RCC 7860 (cell line): ENCODE results near the gene LTBP3.
"Not testable (repeated sequence)": the region's sequence is repeated elsewhere in the genome, so short reads cannot be mapped to it uniquely, and the experiment has no call there.

Experiments
- DNase-seq: peaks from one replicate; pipeline ENCODE4 v3.0.0-alpha.2; 2015; ENCODE audit warnings: low spot score
- FAIRE-seq: peaks from 2 replicates; lab custom pipeline; 2012; peaks lifted over from hg19 to GRCh38; lab: Jason Lieb, UNC

The LTBP3 gene

GRCh38 chr11:65572356-65573051 lies 14.3 kb upstream of the LTBP3 start, which contains the start of gene FAM89B:
Gene FAM89B, plus strand, starts transcription at chr11:65572538. Its CDS starts 132 bp downstream, at chr11:65572670.
- no peak for FAIRE-seq
- peak; percentile 45 for DNase-seq

- peak; percentile 42 for DNase-seq
- FAIRE-seq = no peak
Measured at GRCh38 chr11:65571940-65572339, 13.8 kb upstream of the LTBP3 start.

DNA sequence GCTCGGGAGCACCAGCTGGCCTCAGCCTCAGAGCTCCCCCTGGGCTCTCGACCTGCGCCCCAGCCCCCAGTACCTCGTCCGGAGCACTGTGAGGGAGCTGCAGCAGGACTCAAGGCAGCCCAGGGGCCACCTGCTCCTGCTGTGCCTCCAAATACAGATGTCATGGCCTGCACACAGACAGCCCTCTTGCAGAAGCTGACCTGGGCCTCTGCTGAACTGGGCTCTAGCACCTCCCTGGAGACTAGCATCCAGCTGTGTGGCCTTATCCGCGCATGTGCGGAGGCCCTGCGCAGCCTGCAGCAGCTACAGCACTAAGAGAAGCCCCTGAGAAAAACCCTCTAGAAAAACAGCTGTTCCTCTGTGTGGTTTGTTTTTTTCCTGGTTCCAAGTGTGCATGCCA lies 13.3 kb upstream of the LTBP3 start:
- FAIRE-seq = no peak

GRCh38 chr11:65569973-65570918 lies 12.1 kb upstream of the LTBP3 start, which contains the start of gene ZNRD2:
Gene ZNRD2, plus strand, starts transcription at chr11:65570477. Its CDS starts 15 bp downstream, at chr11:65570492.
- FAIRE-seq (peak; percentile 62), DNase-seq (peak; percentile 93)

More for the DNA sequence above, 13.3 kb upstream of the LTBP3 start:
- DNase-seq = no peak

DNA sequence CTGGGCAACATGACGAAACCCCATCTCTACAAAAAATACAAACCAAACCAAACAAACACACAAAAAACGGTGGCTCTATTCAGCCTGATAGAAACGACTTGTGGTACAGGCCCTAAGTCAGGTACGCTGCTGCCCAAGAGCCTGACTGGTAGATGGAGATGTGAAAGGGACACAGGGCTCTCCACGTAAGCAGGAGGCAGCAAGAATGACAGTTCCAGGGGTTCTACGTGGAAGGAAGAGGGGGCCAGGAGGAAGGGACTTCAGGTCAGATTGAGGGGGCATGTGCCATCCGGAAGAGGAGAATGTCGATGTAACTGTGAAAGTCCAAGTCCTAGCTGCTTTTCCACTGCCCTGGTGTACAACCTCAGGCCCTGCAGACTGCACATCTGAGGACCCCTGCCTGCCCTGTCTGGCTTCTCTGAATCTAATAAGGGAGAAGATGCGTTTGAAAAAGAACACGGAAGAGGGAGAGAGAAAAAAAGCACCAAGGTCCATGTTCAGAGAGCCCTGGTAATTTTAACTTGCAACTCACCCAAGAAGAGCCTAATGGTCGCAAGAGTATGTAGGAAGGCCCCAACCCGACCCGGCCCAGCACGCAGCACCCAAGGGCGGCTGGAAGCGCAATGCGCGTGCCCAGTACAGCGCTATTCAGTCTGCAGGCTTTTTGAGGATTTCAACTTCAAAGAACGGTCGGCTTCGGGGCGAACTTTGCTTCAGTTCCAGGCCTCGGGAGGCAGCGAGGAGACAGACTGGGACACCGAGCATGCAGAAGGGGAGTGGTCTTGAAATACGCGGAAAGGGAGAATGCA lies 11.2 kb upstream of the LTBP3 start:
- FAIRE-seq (no peak), DNase-seq (no peak)

GRCh38 chr11:65565624-65566453 lies 7.7 kb upstream of the LTBP3 start:
- FAIRE-seq (no peak), DNase-seq (no peak)

- DNase-seq, FAIRE-seq: not testable (repeated sequence)
Measured at GRCh38 chr11:65564879-65565559, 6.9 kb upstream of the LTBP3 start.

DNA sequence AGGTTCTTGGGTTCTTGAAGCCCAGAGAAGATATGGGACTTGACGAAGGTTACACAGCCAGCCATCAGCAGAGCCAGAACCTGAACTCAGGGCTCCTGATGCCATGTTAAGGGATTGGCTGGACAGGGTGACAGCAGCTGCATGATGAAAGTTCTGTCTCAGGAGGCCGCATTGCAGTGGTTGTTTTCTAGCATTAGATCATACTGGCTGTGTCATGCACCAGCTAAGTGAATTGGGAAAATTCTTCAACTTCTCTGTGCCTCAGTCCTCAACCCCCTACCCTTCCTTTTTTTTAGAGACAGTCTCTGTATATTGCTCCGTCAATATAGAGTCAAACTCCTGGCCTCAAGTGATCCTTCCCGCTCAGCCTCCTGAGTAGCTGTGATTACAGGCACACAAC lies 5.4 kb upstream of the LTBP3 start:
- FAIRE-seq = no peak
- no peak for DNase-seq

- FAIRE-seq = no peak
- no peak for DNase-seq
Measured at GRCh38 chr11:65562788-65563187, 4.6 kb upstream of the LTBP3 start.

GRCh38 chr11:65562020-65562419 lies 3.9 kb upstream of the LTBP3 start:
- DNase-seq = no peak

DNA sequence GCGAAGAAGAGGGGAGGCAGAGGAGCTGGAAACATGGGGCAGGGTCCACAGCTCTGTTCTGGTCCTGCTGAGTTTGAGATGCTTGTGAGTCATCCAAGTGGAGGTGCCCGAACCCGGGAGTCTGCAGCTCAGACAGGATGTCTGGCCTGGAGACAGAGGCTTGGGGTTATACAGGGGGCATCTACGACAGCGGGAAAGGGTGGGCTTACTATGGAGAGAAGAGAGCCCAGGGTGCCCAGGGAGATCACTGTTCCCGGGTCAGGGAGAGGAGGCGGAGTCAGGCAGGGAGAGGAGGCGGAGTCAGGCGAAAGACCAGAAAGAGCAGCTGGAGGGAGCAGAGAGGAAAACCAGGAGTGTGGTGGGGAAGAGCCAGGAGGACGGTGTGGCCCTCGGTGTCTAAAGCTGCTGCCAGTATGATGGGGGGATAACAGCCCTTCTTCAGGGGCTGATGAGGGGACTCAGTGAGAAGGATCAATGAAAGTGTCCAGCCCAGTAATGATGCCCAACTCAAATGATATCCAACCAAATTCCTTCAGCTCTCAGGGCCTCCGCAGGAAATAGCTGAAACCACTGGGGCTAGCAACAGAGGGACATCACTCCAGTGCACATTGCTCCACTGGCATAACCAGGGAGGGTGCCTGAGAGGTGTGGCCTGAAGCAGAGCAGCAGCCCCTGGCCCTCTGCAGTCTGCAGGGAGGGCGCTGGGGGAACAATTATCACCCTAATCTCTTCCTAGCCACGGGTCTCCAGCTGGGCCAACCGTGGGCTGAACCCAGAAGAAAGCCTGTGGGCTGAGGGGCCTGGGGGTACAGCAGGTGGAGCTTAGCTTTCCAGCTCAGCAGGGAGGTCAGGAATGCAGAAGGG lies 2.6 kb upstream of the LTBP3 start:
- peak; percentile 10 for FAIRE-seq

More at GRCh38 chr11:65562020-65562419, 3.9 kb upstream of the LTBP3 start:
- FAIRE-seq = no peak

DNA sequence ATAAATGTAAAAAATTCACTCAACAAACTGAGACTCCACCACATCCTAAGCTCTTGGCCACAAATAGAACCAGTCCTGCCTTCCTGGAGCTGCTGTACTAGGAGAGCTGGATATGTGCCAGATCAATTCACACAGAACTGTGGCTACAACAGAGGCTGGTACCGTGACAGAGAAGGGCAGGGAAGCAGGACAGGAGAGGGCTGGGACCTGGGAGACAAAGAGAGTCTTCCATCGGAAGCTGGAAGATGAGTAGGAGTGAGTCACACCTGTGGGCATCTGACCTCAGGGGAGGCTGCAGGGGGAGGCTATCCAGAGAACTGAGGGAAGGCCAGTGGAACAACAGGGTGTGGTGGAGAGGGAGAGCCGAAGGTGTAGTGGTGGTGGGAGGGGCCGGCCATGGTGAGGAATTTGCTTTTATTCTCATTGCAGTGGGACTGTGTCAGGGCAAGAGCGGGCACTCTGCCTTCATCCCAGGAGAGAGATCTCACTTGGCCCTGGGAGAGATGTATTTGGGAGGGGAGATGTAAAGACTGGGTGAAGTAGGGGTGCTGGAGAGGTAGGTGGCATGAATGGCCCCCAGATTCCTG lies 1.9 kb upstream of the LTBP3 start:
- peak; percentile 98 for DNase-seq
- peak; percentile 94 for FAIRE-seq

More for the DNA sequence above, 2.6 kb upstream of the LTBP3 start:
- peak; percentile 80 for DNase-seq

DNA sequence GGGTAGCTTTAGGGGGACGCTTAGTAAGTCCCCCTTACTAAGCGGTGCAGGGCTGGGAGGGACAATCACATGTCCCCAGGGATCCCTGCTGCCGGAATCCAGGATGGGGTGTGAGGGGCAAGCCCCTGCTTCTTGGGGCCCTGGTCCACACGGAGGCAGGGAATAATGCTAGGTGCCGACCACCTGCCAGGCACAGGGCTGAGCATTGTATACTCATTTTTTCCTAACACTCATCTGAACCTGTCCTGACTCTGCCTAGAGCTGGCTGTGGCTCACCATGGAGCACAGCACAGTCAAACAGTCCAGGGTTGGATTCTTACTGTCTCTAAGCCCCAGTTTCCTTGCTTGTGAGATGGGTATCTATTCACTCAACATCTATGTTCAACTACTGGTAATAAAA lies 1.4 kb upstream of the LTBP3 start:
- no peak for FAIRE-seq
- DNase-seq = no peak

DNA sequence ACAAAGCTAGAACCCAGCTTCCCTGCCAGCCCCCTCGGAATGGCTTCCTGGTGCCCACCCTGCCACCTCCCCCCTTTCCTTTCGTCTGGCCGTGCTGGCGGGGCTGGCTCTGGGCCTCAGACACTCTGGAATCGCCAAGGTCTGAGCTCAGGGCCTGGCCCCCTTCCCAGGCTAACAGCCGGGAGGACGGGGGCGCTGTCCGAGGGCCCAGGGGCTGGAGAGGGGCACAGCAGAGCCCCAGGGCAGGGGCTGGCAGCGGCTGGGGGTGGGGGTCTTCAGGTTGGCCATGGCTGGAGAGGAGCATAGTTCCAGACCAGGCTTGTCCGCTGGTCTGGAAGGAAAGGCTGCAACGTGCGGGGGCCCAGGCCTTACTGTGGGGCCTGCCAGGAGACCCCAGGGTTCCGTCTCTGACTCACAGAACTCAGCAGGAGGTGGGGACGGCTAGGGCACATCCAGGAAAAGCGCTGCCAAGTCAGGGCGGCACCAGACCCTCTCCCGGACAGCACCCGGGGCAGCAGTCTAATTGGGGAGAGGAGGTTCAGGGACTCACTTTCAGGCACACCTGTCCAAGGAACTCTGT lies 861 bp upstream of the LTBP3 start:
- no peak for DNase-seq
- no peak for FAIRE-seq

DNA sequence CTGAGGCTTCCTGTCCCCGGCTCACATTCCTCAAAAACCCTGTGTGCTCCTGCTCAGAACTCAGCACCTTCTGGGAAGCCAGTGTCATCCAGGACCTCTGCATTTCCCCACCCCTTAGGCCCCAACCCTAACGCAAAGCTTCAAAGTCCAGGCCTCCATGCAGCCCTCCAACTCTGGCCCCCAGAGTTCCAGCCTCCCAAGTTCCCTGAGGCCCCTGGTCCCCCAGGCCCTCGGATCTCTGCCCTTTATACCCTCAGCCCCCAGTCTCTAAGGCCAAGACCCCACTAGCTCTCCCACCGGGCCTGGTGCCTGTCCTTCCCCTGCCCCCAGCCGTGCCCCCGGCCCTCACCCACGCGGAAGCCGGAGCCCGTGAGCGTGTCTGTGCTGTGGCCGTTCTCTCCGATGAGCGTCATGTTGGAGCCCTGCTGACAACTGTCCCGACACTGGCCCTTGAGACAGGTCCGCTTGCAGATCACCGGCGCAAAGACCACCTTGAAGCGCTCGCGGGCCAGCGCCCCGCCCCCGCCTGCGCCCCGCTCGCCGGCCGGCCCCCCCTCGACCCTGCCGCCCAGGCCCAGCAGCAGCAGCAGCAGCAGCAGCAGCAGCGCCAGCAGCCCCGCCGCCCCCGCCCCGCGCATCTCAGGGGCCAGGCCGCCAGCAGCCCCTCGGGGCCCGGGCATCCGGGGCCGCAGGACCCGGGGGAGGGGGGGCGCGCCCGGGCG lies 718 bp downstream of the LTBP3 start:
- FAIRE-seq (no peak), DNase-seq (no peak)

- DNase-seq (no peak), FAIRE-seq (no peak)
Measured at GRCh38 chr11:65556470-65557279, 1.5 kb downstream of the LTBP3 start.
